GM18526 (cell line): ENCODE results near the gene KCNIP1.

Source experiments
- POLR2A ChIP-seq: IDR thresholded peaks from 3 replicates; pipeline ENCODE4 v1.6.1; 2011; ENCODE audit not compliant: insufficient read length; ENCODE audit errors: extremely low read depth

Gene KCNIP1

GRCh38 chr5:170720984-170721383, 217.2 kb downstream of the KCNIP1 start:
- no peak for TF ChIP-seq POLR2A

- no peak for TF ChIP-seq POLR2A
Observed at GRCh38 chr5:170721681-170722080, 217.9 kb downstream of the KCNIP1 start.

- no peak for TF ChIP-seq POLR2A
Observed at GRCh38 chr5:170722316-170722715, 218.5 kb downstream of the KCNIP1 start.

DNA sequence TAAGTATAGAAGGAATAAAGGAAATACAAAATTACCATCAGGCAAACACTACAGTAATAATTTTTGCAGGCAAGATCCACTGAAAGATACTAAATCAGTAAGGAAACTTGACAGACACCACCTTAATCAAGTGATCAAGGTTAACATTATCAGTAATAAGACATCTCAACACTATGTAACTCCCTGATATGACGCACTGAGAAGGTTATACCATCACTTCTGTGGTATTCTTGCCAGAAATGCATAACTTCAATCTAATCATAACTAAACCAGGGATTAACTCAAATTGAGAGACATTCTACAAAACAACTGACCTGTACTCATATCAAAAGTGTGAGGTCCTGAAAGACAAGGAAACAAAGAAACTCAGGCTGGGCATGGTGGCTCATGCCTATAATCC, 227.2 kb downstream of the KCNIP1 start:
- TF ChIP-seq POLR2A, result no peak

- no peak for TF ChIP-seq POLR2A
Observed at GRCh38 chr5:170732685-170733084, 228.9 kb downstream of the KCNIP1 start.

GRCh38 chr5:170736966-170737365, 233.1 kb downstream of the KCNIP1 start:
- no peak for TF ChIP-seq POLR2A

GRCh38 chr5:170737591-170737990, 233.8 kb downstream of the KCNIP1 start:
- no peak for TF ChIP-seq POLR2A

DNA sequence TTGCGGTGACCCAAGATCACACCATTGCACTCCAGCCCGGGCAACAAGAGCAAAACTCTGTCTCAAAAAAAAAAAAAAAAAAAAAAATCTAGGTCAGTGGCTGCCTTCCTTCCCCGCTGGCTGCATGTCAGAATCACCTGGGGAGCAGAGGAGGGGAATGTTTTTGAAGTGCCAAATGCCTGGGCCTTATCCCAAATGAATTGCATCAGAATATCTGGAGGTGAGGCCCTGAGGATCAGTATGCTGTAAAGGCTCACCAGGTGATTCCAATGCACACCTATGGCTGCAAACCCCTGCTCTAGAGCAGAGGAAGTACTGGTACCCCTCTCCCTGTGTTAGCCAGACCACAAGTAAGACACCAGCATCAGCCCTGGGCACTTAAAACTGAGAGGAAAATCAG, 235.0 kb downstream of the KCNIP1 start:
- TF ChIP-seq POLR2A, result no peak

DNA sequence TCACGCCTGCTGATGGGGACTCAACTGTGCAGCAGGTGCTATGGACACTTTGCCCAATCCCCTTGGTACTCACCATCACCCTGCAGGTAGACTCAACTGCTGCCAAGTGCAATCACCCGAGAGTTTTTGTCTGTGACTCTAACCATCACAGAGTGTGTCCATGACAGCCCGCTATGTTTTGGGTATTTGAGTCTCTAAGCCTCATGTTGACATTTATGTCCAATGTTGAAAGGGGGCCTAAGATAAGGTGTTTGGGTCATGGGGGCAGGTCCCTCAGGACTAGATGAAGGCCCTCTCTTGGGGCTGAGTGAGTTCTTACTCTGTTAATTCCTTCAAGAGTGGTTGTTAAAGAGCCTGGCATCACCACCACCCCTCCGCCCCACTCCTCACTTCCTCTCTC, 235.6 kb downstream of the KCNIP1 start:
- TF ChIP-seq POLR2A, result no peak

GRCh38 chr5:170740551-170741205, 236.9 kb downstream of the KCNIP1 start:
- TF ChIP-seq POLR2A, result no peak

DNA sequence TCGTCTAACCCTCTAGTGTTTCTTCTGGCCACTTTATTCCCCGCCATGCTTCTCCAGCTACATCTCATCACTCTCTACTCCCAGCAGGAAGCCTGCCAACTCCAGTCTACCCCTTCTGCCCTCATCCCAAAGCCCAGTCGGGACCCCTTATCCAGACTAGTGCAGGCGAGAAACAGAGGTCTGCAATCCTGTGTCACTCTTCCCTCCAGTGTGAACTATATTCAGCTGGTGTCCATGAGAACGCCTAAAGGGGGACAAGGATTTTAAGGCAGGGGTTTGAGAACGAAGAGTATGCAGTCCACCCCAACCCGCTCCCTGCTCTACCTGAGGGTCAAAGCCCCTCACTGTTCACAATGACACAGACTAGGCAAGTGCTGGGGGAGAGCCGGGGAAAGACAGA, 238.0 kb downstream of the KCNIP1 start:
- TF ChIP-seq POLR2A, result no peak

GRCh38 chr5:170743876-170744212, 240.0 kb downstream of the KCNIP1 start:
- TF ChIP-seq POLR2A, result no peak

DNA sequence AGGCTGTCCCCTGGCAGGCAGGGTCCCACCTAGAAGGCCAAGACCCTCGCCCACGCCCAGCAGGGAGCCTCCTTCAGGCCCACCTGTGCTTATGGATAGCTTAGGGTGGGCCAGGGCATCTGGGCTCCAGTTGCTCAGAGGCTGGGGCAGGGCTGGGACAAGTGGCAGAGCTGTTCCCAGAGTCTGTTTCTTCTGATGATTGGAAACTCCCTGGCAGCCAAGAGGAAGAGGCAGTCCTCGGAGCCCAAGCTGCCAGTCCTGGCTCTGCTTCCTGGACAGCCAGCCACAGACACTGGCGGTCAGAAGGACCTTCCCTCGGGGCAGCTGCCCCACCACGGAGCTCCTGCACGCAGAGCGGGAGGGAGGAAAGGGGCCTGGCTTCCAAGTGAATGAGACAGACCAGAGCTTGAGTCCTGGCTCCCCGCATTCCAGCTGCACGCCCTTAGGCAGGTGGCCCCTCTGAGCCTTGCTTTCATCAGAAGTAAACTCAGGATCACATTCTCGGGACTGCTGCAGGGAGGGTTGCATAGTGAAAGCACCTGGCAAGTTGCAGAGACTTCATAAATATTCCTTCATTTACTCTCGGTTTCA, 241.8 kb downstream of the KCNIP1 start:
- TF ChIP-seq POLR2A, result no peak

- no peak for TF ChIP-seq POLR2A
Observed at GRCh38 chr5:170746075-170746960, 242.5 kb downstream of the KCNIP1 start.

DNA sequence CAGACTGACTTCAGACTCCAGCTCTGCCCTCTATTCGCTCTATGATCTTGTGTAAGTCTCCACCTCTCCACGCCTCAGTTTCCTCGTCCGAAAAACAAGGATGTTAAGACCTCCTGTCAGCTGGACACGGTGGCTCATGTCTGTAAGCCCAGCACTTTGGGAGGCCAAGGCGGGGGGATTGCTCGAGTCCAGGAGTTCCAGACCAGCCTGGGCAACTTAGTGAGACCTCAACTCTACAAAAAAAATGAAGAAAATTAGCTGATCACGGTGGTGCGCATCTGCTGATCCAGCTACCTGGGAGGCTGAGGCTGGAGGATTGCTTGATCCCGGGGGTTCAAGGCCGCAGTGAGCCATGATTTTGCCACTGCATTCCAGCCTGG, 243.1 kb downstream of the KCNIP1 start:
- TF ChIP-seq POLR2A, result no peak

- TF ChIP-seq POLR2A, result no peak
Observed at GRCh38 chr5:170747357-170747756, 243.5 kb downstream of the KCNIP1 start.
